Right lobe of liver (tissue), 6 donors: ENCODE data around the gene SRRM5. TPM values are rescaled to one million over a fixed set of nuclear protein-coding genes. Genes with fewer than 3 reads are reported as not detected.

ENCODE experiments used
- ATAC-seq, 4 donors: fragments of 200-7000 bp; cut with Tn5 transposase; one replicate each; pipeline ENCODE4 v1.9.1; 2020; ENCODE audit warnings: mild to moderate bottlenecking in 4 of 4, moderate library complexity in 4 of 4
- DNase-seq, 3 donors: peaks; one replicate each; pipeline ENCODE4 v3.0.0-alpha.2; 2020
- H3K27ac ChIP-seq, 3 donors: fragments of 200-600 bp; one replicate each; pipeline ENCODE4 v1.8.0; 2022
- H3K27me3 ChIP-seq, 2 donors: fragments of 200-600 bp; one replicate each; pipeline ENCODE4 v1.8.0; 2022
- H3K36me3 ChIP-seq, 4 donors: fragments of 200-600 bp; sonication (generic) in 1 of 4; one replicate each; pipeline versions ENCODE4 v1.5.1 to v1.8.0; 2017 to 2022; ENCODE audit warnings: control low read depth in 1 of 4
- H3K4me1 ChIP-seq, 4 donors: fragments of 200-600 bp; sonication (generic) in 1 of 4; one replicate each; pipeline versions ENCODE4 v1.5.1 to v1.8.0; 2017 to 2022; ENCODE audit warnings: control low read depth in 1 of 4
- H3K4me3 ChIP-seq, 3 donors: fragments of 200-600 bp; one replicate each; pipeline ENCODE4 v1.8.0; 2022
- H3K9me3 ChIP-seq, 4 donors: fragments of 200-600 bp; sonication (generic) in 1 of 4; one replicate each; pipeline versions ENCODE4 v1.5.1 to v1.8.0; 2017 to 2022; ENCODE audit warnings: control low read depth in 1 of 4
- CTCF ChIP-seq, 4 donors: fragments of 200-600 bp in 3 of 4; fragments of 450-650 bp in 1 of 4; IDR thresholded peaks; one replicate each; pipeline versions ENCODE4 v1.5.1 to v1.8.0; 2016 to 2022; ENCODE audit warnings: antibody characterized with exemption in 4 of 4, mild to moderate bottlenecking in 2 of 4
- POLR2A ChIP-seq: fragments of 450-650 bp; IDR thresholded peaks from one replicate; pipeline ENCODE4 v1.6.1; 2017; ENCODE audit warnings: antibody characterized with exemption, mild to moderate bottlenecking
- WGBS: methylation state at CpG from one replicate; pipeline ENCODE4 v1.1.6; 2018; ENCODE audit warnings: low coverage, low lambda C conversion rate; ENCODE audit not compliant: insufficient coverage; ENCODE audit errors: missing lambda C conversion rate; 5-methylcytosine and 5-hydroxymethylcytosine counted together
- intact Hi-C, 2 donors: fragments of 100-400 bp; cut with DNase I; formaldehyde crosslinking; loops; one replicate each; pipeline versions ENCODE4 v1.11.2 to v1.14.1; 2022
- total RNA-seq, 6 experiments: library from RNA; depleted of rRNA in 2 of 6; stranded (reverse); fragments of >200 nt in 2 of 6; fragmentation: NEBNext Ultra II Directional in 3 of 6; extraction: Animal tissue kit (Norgen Biotek cat#: 25700) in 3 of 6; gene quantifications; one replicate each; pipeline versions ENCODE4 v1.1.0 to v1.2.4, GENCODE V29; 2016 to 2023
- donor health status: DM: no; HTN: yes; CAD: no.
- donor health status: DM: no; HTN: no; CAD: no.
- donor health status: DM: no; HTN: no; CAD: no.
- donor health status: DM: no; HTN: yes; CAD: no.
- donor health status: DM: no; HTN: yes; CAD: no.

Gene SRRM5
- total RNA-seq, 6 experiments from 2014 or later, result 0.09 to 0.37 (median 0.18) TPM; not detected in 1

- Histone ChIP-seq H3K4me1 (no peaks in the 10 kb centered on the region), H3K27ac (no peak overlapping the region), H3K36me3 (peaks cover 0 to 3% (median 0%) of the 10 kb centered on the region in 4 donors), H3K27me3 (no peaks in the 10 kb centered on the region), H3K9me3 (no peaks in the 10 kb centered on the region), H3K4me3 (no peak overlapping the region)
- intact Hi-C loops, result no loop called here
- DNase-seq (peak in 1 of 3 donors; percentile 52), ATAC-seq (peak in 2 of 4 donors; percentile 19 to 20)
- 53% methylated on average over 16 of the region's 28 CpGs for WGBS
- TF ChIP-seq POLR2A, result no peak
- no peak for TF ChIP-seq CTCF (IDR thresholded peaks at IDR 0.05)
Observed at GRCh38 chr19:43607238-43608205, 4.4 kb upstream of the SRRM5 start.

- no peak for ATAC-seq
Observed at GRCh38 chr19:43609872-43610271, 2.0 kb upstream of the SRRM5 start.

GRCh38 chr19:43610493-43610892, 1.4 kb upstream of the SRRM5 start:
- no peaks in the 10 kb centered on the region for H3K27me3 ChIP-seq
- WGBS, result 73% methylated on average over 3 of the region's 3 CpGs
- DNase-seq (no peak), ATAC-seq (no peak)
- H3K9me3 ChIP-seq, result no peaks in the 10 kb centered on the region
- intact Hi-C loops, result no loop called here
- no peak overlapping the region for H3K27ac ChIP-seq
- TF ChIP-seq POLR2A (no peak), CTCF (IDR thresholded peaks at IDR 0.05) (no peak)
- no peak overlapping the region for H3K4me3 ChIP-seq
- no peaks in the 10 kb centered on the region for H3K4me1 ChIP-seq
- H3K36me3 ChIP-seq, result peaks cover 0 to 7% (median 2%) of the 10 kb centered on the region in 4 donors

More at GRCh38 chr19:43609872-43610271, 2.0 kb upstream of the SRRM5 start:
- intact Hi-C loops, result no loop called here
- TF ChIP-seq POLR2A (no peak), CTCF (IDR thresholded peaks at IDR 0.05) (no peak)
- Histone ChIP-seq H3K27me3 (no peaks in the 10 kb centered on the region), H3K4me1 (no peaks in the 10 kb centered on the region), H3K36me3 (peaks cover 0 to 7% (median 2%) of the 10 kb centered on the region in 4 donors), H3K4me3 (no peak overlapping the region), H3K9me3 (no peaks in the 10 kb centered on the region), H3K27ac (no peak overlapping the region)
- DNase-seq, result no peak
- WGBS, result 91% methylated on average over 7 of the region's 7 CpGs

- Histone ChIP-seq H3K4me1 (no peaks in the 10 kb centered on the region), H3K4me3 (no peak overlapping the region), H3K27ac (no peak overlapping the region), H3K9me3 (no peaks in the 10 kb centered on the region), H3K27me3 (no peaks in the 10 kb centered on the region), H3K36me3 (peaks cover 0 to 7% (median 2%) of the 10 kb centered on the region in 4 donors)
- intact Hi-C loops, result no loop called here
- 100% methylated on average over 1 of the region's 12 CpGs for WGBS
- TF ChIP-seq CTCF (IDR thresholded peaks at IDR 0.05), result no peak
- TF ChIP-seq POLR2A, result no peak
- no peak for ATAC-seq
- DNase-seq, result no peak
Observed at GRCh38 chr19:43612374-43612773, 486 bp downstream of the SRRM5 start.
